ENCODE data around the gene NCOR1.

The NCOR1 gene

DNA sequence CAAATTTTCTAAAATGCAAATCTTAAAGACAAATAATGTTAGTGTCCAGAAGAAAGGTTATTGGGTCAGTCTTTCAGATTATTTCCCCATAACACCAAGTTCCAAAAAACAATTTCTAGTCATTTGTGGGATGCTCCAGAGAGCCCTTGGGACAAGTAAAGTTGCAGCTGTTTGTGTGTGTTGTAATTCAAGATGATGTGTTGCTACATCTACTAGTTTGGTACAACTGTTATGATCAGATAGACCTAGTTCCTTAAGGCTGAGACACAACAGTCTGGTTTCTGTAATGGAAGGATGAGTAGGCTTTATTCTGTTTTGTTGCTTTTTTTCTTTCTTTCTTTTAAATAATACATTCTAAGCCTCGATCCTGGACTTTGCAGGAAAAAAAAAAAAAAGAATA, 43.6 kb upstream of the NCOR1 start:
- DNase-seq (ENCODE audit: low spot score), result no peak
- no peaks in the 10 kb centered on the region for H3K36me3 ChIP-seq (ENCODE audit: low read depth)
- no peaks in the 10 kb centered on the region for H3K4me1 ChIP-seq (ENCODE audit: insufficient read depth, poor library complexity, severe bottlenecking)
- no peak overlapping the region for H3K4me3 ChIP-seq (ENCODE audit: severe bottlenecking)
- no peak overlapping the region for H3K27ac ChIP-seq (ENCODE audit: poor library complexity, severe bottlenecking)
- no peak for ATAC-seq (ENCODE audit: low read depth)
- no peaks in the 10 kb centered on the region for H3K9me3 ChIP-seq (ENCODE audit: severe bottlenecking)
- TF ChIP-seq, protein P1, sequence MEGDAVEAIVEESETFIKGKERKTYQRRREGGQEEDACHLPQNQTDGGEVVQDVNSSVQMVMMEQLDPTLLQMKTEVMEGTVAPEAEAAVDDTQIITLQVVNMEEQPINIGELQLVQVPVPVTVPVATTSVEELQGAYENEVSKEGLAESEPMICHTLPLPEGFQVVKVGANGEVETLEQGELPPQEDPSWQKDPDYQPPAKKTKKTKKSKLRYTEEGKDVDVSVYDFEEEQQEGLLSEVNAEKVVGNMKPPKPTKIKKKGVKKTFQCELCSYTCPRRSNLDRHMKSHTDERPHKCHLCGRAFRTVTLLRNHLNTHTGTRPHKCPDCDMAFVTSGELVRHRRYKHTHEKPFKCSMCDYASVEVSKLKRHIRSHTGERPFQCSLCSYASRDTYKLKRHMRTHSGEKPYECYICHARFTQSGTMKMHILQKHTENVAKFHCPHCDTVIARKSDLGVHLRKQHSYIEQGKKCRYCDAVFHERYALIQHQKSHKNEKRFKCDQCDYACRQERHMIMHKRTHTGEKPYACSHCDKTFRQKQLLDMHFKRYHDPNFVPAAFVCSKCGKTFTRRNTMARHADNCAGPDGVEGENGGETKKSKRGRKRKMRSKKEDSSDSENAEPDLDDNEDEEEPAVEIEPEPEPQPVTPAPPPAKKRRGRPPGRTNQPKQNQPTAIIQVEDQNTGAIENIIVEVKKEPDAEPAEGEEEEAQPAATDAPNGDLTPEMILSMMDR (IDR thresholded peaks at IDR 0.05; ENCODE audit: poor library complexity, severe bottlenecking), result no peak
- H3K27me3 ChIP-seq (ENCODE audit: insufficient read depth, poor library complexity, severe bottlenecking), result no peaks in the 10 kb centered on the region

DNA sequence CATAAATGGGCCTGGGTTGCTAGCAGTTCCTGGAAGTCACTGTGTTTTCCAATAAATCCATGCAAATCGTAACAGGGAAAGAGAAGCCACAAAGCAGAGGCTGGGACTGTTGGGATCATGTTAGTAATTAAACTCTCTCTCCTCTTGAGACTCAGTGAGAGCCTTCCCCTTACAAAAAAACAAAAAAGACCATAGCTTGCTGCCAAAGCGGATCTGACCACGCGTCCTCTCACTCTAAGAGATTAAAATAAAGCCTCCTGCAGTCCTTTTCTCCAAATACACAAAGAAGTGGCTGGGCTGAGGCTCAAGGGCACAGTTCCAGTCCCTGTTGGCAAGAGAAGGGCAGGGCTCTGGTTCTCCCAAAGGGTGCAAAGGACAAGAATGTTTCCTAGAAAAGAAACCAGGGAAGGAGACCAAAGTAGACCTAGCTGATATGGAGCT, 40.2 kb upstream of the NCOR1 start:
- Histone ChIP-seq H3K27ac (ENCODE audit: poor library complexity, severe bottlenecking) (no peak overlapping the region), H3K9me3 (ENCODE audit: severe bottlenecking) (no peaks in the 10 kb centered on the region), H3K4me1 (ENCODE audit: insufficient read depth, poor library complexity, severe bottlenecking) (peaks cover 2% of the 10 kb centered on the region), H3K36me3 (ENCODE audit: low read depth) (no peaks in the 10 kb centered on the region), H3K4me3 (ENCODE audit: severe bottlenecking) (no peak overlapping the region), H3K27me3 (ENCODE audit: insufficient read depth, poor library complexity, severe bottlenecking) (no peaks in the 10 kb centered on the region)
- no peak for ATAC-seq (ENCODE audit: low read depth)
- TF ChIP-seq, protein P1 (IDR thresholded peaks at IDR 0.05; ENCODE audit: poor library complexity, severe bottlenecking), result no peak
- DNase-seq (ENCODE audit: low spot score), result no peak

DNA sequence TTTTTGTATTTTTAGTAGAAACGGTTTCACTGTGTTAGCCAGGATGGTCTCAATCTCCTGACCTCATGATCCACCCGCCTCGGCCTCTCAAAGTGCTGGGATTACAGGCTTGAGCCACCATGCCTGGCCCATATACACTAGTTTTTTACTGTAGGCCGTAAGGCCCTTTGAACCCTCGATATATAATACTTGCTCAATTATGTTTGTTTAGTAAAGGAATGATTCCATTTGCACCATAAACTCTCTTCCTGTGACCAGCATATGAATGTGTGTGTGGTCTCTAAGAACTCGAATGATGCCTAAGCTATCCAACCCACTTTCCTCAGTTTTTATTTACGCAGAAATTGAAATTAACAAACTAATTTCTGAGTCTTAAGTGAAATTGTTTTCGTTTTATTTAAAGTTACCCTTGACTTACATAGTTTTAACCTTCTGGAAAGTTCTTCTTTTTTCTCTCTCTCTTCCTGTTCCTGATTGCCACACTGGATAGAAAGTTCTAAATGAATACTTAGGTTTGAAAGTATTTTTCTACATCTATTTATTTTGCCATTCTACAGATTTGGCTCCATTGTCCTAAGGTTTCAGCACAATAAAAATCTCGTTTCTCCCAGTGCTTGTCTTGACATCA, 39.6 kb upstream of the NCOR1 start:
- Histone ChIP-seq H3K4me3 (ENCODE audit: severe bottlenecking) (no peak overlapping the region), H3K9me3 (ENCODE audit: severe bottlenecking) (no peaks in the 10 kb centered on the region), H3K4me1 (ENCODE audit: insufficient read depth, poor library complexity, severe bottlenecking) (peaks cover 2% of the 10 kb centered on the region), H3K27me3 (ENCODE audit: insufficient read depth, poor library complexity, severe bottlenecking) (no peaks in the 10 kb centered on the region), H3K27ac (ENCODE audit: poor library complexity, severe bottlenecking) (no peak overlapping the region), H3K36me3 (ENCODE audit: low read depth) (no peaks in the 10 kb centered on the region)
- DNase-seq (ENCODE audit: low spot score) (no peak), ATAC-seq (ENCODE audit: low read depth) (no peak)
- TF ChIP-seq, protein P1 (IDR thresholded peaks at IDR 0.05; ENCODE audit: poor library complexity, severe bottlenecking), result no peak

DNA sequence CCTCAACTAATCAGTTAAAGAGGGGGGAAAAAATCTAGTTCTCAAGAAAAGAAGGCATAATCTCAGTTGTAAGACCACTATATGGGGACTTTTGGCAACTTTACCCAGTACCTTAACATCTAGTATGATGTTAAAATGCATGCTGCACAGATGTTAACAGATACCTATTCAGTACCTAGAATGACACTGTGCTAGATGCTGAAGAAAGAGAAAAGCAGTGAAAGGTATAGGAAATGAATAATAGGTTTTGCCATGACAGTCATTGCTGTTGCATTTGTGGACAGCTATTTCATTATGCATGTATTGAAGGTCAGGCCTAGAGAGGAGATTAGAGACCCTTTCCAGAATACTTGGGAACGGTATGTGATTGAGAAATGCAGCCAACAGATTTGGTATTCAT, 36.2 kb upstream of the NCOR1 start:
- Histone ChIP-seq H3K36me3 (ENCODE audit: low read depth) (no peaks in the 10 kb centered on the region), H3K4me1 (ENCODE audit: insufficient read depth, poor library complexity, severe bottlenecking) (peaks cover 2% of the 10 kb centered on the region), H3K27me3 (ENCODE audit: insufficient read depth, poor library complexity, severe bottlenecking) (no peaks in the 10 kb centered on the region), H3K4me3 (ENCODE audit: severe bottlenecking) (no peak overlapping the region), H3K27ac (ENCODE audit: poor library complexity, severe bottlenecking) (no peak overlapping the region), H3K9me3 (ENCODE audit: severe bottlenecking) (no peaks in the 10 kb centered on the region)
- ATAC-seq (ENCODE audit: low read depth) (no peak), DNase-seq (ENCODE audit: low spot score) (no peak)
- TF ChIP-seq, protein P1 (IDR thresholded peaks at IDR 0.05; ENCODE audit: poor library complexity, severe bottlenecking), result no peak

DNA sequence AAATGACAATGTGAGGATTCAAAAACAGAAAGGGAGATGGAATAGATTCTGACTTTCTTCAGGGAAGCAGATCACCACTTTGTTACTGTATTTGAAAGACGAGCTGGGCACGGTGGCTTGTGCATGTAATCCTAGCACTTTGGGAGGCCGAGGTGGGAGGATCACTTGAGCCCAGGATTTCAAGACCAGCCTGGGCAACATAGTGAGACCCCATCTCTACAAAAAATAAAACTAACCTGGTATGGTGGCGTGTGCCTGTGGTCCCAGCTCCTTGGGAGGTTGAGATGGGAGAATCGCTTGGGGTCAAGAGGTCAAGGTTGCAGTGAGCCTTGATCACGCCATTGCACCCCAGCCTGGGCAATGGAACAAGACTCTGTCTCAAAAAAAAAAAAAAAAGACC, 35.7 kb upstream of the NCOR1 start:
- ATAC-seq (ENCODE audit: low read depth) (no peak), DNase-seq (ENCODE audit: low spot score) (no peak)
- H3K4me3 ChIP-seq (ENCODE audit: severe bottlenecking), result no peak overlapping the region
- no peaks in the 10 kb centered on the region for H3K27me3 ChIP-seq (ENCODE audit: insufficient read depth, poor library complexity, severe bottlenecking)
- TF ChIP-seq, protein P1 (IDR thresholded peaks at IDR 0.05; ENCODE audit: poor library complexity, severe bottlenecking), result no peak
- no peak overlapping the region for H3K27ac ChIP-seq (ENCODE audit: poor library complexity, severe bottlenecking)
- no peaks in the 10 kb centered on the region for H3K36me3 ChIP-seq (ENCODE audit: low read depth)
- no peaks in the 10 kb centered on the region for H3K9me3 ChIP-seq (ENCODE audit: severe bottlenecking)
- H3K4me1 ChIP-seq (ENCODE audit: insufficient read depth, poor library complexity, severe bottlenecking), result peaks cover 2% of the 10 kb centered on the region
